Lung (tissue), 12 donors: ENCODE results near the gene TRAF2. TPM values are rescaled to one million over a fixed set of nuclear protein-coding genes. Genes with fewer than 3 reads are reported as not detected.

Experiments
- ATAC-seq: fragments of 200-7000 bp; cut with Tn5 transposase; one replicate; pipeline ENCODE4 v1.9.1; 2020; ENCODE audit warnings: moderate number of reproducible peaks; ENCODE audit not compliant: insufficient read depth, low FRiP score
- DNase-seq, 3 donors: peaks; one replicate each; pipeline ENCODE4 v3.0.0-alpha.2; 2013 to 2017
- H3K27ac ChIP-seq, 2 donors: one replicate each; pipeline ENCODE4 v1.5.1; 2013; ENCODE audit warnings: mild to moderate bottlenecking in 2 of 2, moderate library complexity in 2 of 2, control low read depth in 1 of 2, inconsistent platforms in 1 of 2, low read depth in 1 of 2, low read length in 1 of 2
- H3K27me3 ChIP-seq, 3 donors: one replicate each; pipeline ENCODE4 v1.5.1; 2013; ENCODE audit warnings: low read length in 2 of 3; ENCODE audit not compliant: control insufficient read depth in 3 of 3, insufficient read depth in 3 of 3
- H3K36me3 ChIP-seq, 4 donors: one replicate each; pipeline ENCODE4 v1.5.1; 2013; ENCODE audit warnings: low read length in 4 of 4, mild to moderate bottlenecking in 1 of 4, moderate library complexity in 1 of 4; ENCODE audit not compliant: control insufficient read depth in 4 of 4, insufficient read depth in 4 of 4
- H3K4me1 ChIP-seq, 5 donors: one replicate each; pipeline ENCODE4 v1.5.1; 2013; ENCODE audit warnings: low read length in 5 of 5, mild to moderate bottlenecking in 2 of 5, moderate library complexity in 1 of 5; ENCODE audit not compliant: control insufficient read depth in 5 of 5, insufficient read depth in 5 of 5
- H3K4me3 ChIP-seq: one replicate; pipeline ENCODE4 v1.5.1; 2013; ENCODE audit warnings: mild to moderate bottlenecking, control low read depth, moderate library complexity
- H3K9ac ChIP-seq, 2 donors: one replicate each; pipeline ENCODE4 v1.5.1; 2013; ENCODE audit warnings: low read length in 2 of 2, control low read depth in 1 of 2; ENCODE audit not compliant: insufficient read depth in 1 of 2
- H3K9me3 ChIP-seq, 4 donors: one replicate each; pipeline ENCODE4 v1.5.1; 2013; ENCODE audit warnings: low read length in 3 of 4, mild to moderate bottlenecking in 1 of 4, moderate library complexity in 1 of 4; ENCODE audit not compliant: control insufficient read depth in 4 of 4, insufficient read depth in 3 of 4
- CTCF ChIP-seq: IDR thresholded peaks from 2 replicates; pipeline ENCODE4 v1.5.1; 2012; ENCODE audit warnings: mild to moderate bottlenecking; ENCODE audit errors: control extremely low read depth, extremely low read depth
- WGBS, 2 donors: extraction: QIAGEN DNeasy Blood & Tissue Kit; methylation state at CpG; one replicate each; pipeline ENCODE4 v1.1.7; 2013; 5-methylcytosine and 5-hydroxymethylcytosine counted together
- polyA plus RNA-seq, 2 donors: library from polyadenylated mRNA; stranded (reverse); fragments of 200-250 nt; gene quantifications; one replicate each; pipeline ENCODE4 v1.2.1, GENCODE V29; 2013
- total RNA-seq, 2 donors: library from RNA; depleted of rRNA in 1 of 2; stranded (reverse); fragments of >200 nt in 1 of 2; gene quantifications; one replicate each; pipeline ENCODE4 v1.2.1, GENCODE V29; 2014 to 2021
- donor health status: control.
- donor health status: control.
- donor health status: Bipolar disorder and iron deficiency.
- donor health status: healthy.
- donor health status: DM: yes; HTN: yes; CAD: no.

TRAF2 gene
- total and polyA plus RNA-seq, 4 donors, result 11.3 to 19.1 (median 15.2) TPM

DNA sequence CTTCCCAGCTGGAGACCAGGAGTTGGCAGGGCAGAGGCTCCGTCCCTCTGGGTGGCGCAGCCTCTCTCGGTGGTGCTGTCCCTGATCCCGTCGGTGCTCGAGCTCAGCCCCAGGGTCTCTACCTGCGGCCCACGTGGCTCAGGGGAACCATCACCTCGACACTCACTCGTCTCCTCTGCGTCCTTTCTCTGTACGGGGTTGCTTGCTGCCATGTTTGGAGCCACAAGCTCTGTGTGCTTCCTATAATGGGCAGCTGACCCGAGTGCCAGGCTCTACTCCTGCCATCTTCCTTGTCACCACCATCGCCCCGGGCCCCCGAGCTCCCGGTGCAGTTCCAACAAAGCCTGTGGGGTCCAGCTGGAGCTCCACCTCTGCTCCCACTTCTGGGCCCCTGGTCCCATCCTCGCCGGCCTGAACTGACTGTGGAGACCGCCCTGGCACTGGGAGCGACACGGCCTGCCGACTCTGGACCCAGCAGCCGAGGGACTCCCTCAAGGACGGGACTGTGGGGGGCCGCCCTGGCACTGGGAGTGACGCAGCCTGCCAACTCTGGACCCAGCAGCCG, 53.2 kb downstream of the TRAF2 start:
- H3K27me3 ChIP-seq, result no peaks in the 10 kb centered on the region
- DNase-seq (no peak), ATAC-seq (no peak)
- peaks cover 6 to 39% (median 21%) of the 10 kb centered on the region in 4 donors for H3K36me3 ChIP-seq
- peaks cover 0 to 18% (median 6%) of the 10 kb centered on the region in 5 donors for H3K4me1 ChIP-seq
- H3K27ac ChIP-seq, result peak overlapping the region in 1 of 2 donors; percentile 78
- TF ChIP-seq CTCF, result no peak
- peaks cover 0 to 2% (median 0%) of the 10 kb centered on the region in 4 donors for H3K9me3 ChIP-seq
- WGBS, 2 donors, result 95% methylated on average over 28 of the region's 28 CpGs
- H3K4me3 ChIP-seq, result no peak overlapping the region
- H3K9ac ChIP-seq, result no peak overlapping the region

GRCh38 chr9:136939996-136940525, 53.7 kb downstream of the TRAF2 start:
- Histone ChIP-seq H3K27ac (peak overlapping the region in 1 of 2 donors; percentile 88), H3K9ac (no peak overlapping the region), H3K9me3 (peaks cover 0 to 2% (median 0%) of the 10 kb centered on the region in 4 donors), H3K36me3 (peaks cover 6 to 39% (median 21%) of the 10 kb centered on the region in 4 donors), H3K4me3 (no peak overlapping the region), H3K4me1 (peaks cover 0 to 18% (median 6%) of the 10 kb centered on the region in 5 donors), H3K27me3 (no peaks in the 10 kb centered on the region)
- WGBS, 2 donors, result 82 to 88% methylated on average over 16 of the region's 16 CpGs
- no peak for TF ChIP-seq CTCF
- ATAC-seq (no peak), DNase-seq (no peak)

- Histone ChIP-seq H3K9me3 (peaks cover 0 to 2% (median 0%) of the 10 kb centered on the region in 4 donors), H3K9ac (no peak overlapping the region), H3K36me3 (peaks cover 6 to 39% (median 21%) of the 10 kb centered on the region in 4 donors), H3K27me3 (no peaks in the 10 kb centered on the region), H3K4me3 (no peak overlapping the region), H3K27ac (peak overlapping the region in 1 of 2 donors; percentile 88), H3K4me1 (peaks cover 0 to 18% (median 6%) of the 10 kb centered on the region in 5 donors)
- no peak for TF ChIP-seq CTCF
- DNase-seq (no peak), ATAC-seq (no peak)
- 95 to 97% methylated on average over 42 of the region's 42 CpGs for WGBS, 2 donors
These were observed 54.4 kb downstream of the TRAF2 start for GRCh38 chr9:136940526-136941230.
